Loucy (cell line): ENCODE data around the gene MSANTD4.

ENCODE experiments used
- H2AFZ ChIP-seq: fragments of 200-600 bp; sonication (generic); 2 replicates; pipeline ENCODE4 v1.6.0; 2016; ENCODE audit warnings: antibody characterized with exemption, mild to moderate bottlenecking, low read length, moderate library complexity
- H3F3A ChIP-seq: fragments of 200-600 bp; 2 replicates; pipeline ENCODE4 v1.6.0; 2016; ENCODE audit warnings: antibody characterized with exemption, low read depth, mild to moderate bottlenecking
- H3K27me3 ChIP-seq: fragments of 200-600 bp; sonication (generic); 2 replicates; pipeline ENCODE4 v1.6.1; 2014; ENCODE audit warnings: low read length, mild to moderate bottlenecking; ENCODE audit not compliant: insufficient read depth, poor library complexity, severe bottlenecking
- H3K36me3 ChIP-seq: fragments of 200-600 bp; sonication (generic); 2 replicates; pipeline ENCODE4 v1.6.1; 2016; ENCODE audit warnings: low read length; ENCODE audit not compliant: insufficient read depth
- H3K4me1 ChIP-seq: fragments of 200-600 bp; sonication (generic); 2 replicates; pipeline ENCODE4 v1.5.1; 2014; ENCODE audit warnings: low read length, mild to moderate bottlenecking; ENCODE audit not compliant: insufficient read depth, poor library complexity, severe bottlenecking
- H3K4me2 ChIP-seq: fragments of 200-600 bp; sonication (generic); 2 replicates; pipeline ENCODE4 v1.6.0; 2014; ENCODE audit warnings: antibody characterized with exemption, low read length, low read depth, mild to moderate bottlenecking; ENCODE audit not compliant: poor library complexity, severe bottlenecking
- H3K4me3 ChIP-seq: fragments of 200-600 bp; sonication (generic); 2 replicates; pipeline ENCODE4 v1.5.1; 2014; ENCODE audit warnings: low read length, mild to moderate bottlenecking, mixed read lengths; ENCODE audit not compliant: poor library complexity, severe bottlenecking
- H3K79me2 ChIP-seq: fragments of 200-600 bp; sonication (generic); 2 replicates; pipeline ENCODE4 v1.6.1; 2014; ENCODE audit warnings: low read length; ENCODE audit not compliant: insufficient read depth
- H3K9ac ChIP-seq: fragments of 200-600 bp; sonication (generic); 2 replicates; pipeline ENCODE4 v1.6.0; 2014; ENCODE audit warnings: mild to moderate bottlenecking, low read depth, low read length, moderate library complexity; ENCODE audit not compliant: poor library complexity, severe bottlenecking
- H3K9me2 ChIP-seq: fragments of 200-600 bp; sonication (generic); replicated peaks from 2 replicates; pipeline ENCODE4 v1.6.1; 2016; ENCODE audit warnings: low read depth, low read length, mixed read lengths
- H3K9me3 ChIP-seq: fragments of 200-600 bp; sonication (generic); 2 replicates; pipeline ENCODE4 v1.6.1; 2014; ENCODE audit warnings: mild to moderate bottlenecking, antibody characterized with exemption, low read length, low read depth; ENCODE audit not compliant: insufficient read depth
- H4K20me1 ChIP-seq: fragments of 200-600 bp; sonication (generic); 2 replicates; pipeline ENCODE4 v1.6.0; 2014; ENCODE audit warnings: antibody characterized with exemption, low read length, mild to moderate bottlenecking; ENCODE audit not compliant: insufficient read depth, poor library complexity, severe bottlenecking
- EZH2phosphoT487 ChIP-seq: fragments of 200-600 bp; IDR thresholded peaks from 2 replicates; pipeline ENCODE4 v1.6.1; 2018; ENCODE audit warnings: antibody characterized with exemption, mild to moderate bottlenecking, moderate library complexity, borderline replicate concordance
- TF ChIP-seq, protein P1 (sequence below): fragments of 200-600 bp; sonication (generic); conservative IDR thresholded peaks from 2 replicates; pipeline ENCODE4 v1.5.1; 2014; ENCODE audit warnings: mild to moderate bottlenecking, antibody characterized with exemption, low read length

Gene MSANTD4

GRCh38 chr11:106014620-106015019 is 7.4 kb downstream of the MSANTD4 start:
- Histone ChIP-seq H3K4me3 (no peak overlapping the region), H3K9me2 (no peaks in the 10 kb centered on the region), H3K4me1 (peaks cover 50% of the 10 kb centered on the region), H4K20me1 (peaks cover 60% of the 10 kb centered on the region), H3K27me3 (no peaks in the 10 kb centered on the region), H3K9ac (no peak overlapping the region), H3K9me3 (no peaks in the 10 kb centered on the region), H3K4me2 (peak overlapping the region; percentile 84), H2AFZ (no peak overlapping the region), H3F3A (no peaks in the 10 kb centered on the region), H3K36me3 (peaks cover 12% of the 10 kb centered on the region), H3K79me2 (peaks cover 84% of the 10 kb centered on the region)
- TF ChIP-seq EZH2phosphoT487, result no peak
- TF ChIP-seq, protein P1, sequence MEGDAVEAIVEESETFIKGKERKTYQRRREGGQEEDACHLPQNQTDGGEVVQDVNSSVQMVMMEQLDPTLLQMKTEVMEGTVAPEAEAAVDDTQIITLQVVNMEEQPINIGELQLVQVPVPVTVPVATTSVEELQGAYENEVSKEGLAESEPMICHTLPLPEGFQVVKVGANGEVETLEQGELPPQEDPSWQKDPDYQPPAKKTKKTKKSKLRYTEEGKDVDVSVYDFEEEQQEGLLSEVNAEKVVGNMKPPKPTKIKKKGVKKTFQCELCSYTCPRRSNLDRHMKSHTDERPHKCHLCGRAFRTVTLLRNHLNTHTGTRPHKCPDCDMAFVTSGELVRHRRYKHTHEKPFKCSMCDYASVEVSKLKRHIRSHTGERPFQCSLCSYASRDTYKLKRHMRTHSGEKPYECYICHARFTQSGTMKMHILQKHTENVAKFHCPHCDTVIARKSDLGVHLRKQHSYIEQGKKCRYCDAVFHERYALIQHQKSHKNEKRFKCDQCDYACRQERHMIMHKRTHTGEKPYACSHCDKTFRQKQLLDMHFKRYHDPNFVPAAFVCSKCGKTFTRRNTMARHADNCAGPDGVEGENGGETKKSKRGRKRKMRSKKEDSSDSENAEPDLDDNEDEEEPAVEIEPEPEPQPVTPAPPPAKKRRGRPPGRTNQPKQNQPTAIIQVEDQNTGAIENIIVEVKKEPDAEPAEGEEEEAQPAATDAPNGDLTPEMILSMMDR, result no peak

- peaks cover 18% of the 10 kb centered on the region for H3K36me3 ChIP-seq
- H3K4me3 ChIP-seq, result no peak overlapping the region
- peaks cover 45% of the 10 kb centered on the region for H3K4me1 ChIP-seq
- H3K9me3 ChIP-seq, result no peaks in the 10 kb centered on the region
- H3K9ac ChIP-seq, result no peak overlapping the region
- H2AFZ ChIP-seq, result no peak overlapping the region
- peak overlapping the region; percentile 84 for H3K4me2 ChIP-seq
- H4K20me1 ChIP-seq, result peaks cover 54% of the 10 kb centered on the region
- H3K27me3 ChIP-seq, result no peaks in the 10 kb centered on the region
- H3K9me2 ChIP-seq, result no peaks in the 10 kb centered on the region
- TF ChIP-seq, protein P1, result no peak
- TF ChIP-seq EZH2phosphoT487, result no peak
- peaks cover 78% of the 10 kb centered on the region for H3K79me2 ChIP-seq
- no peaks in the 10 kb centered on the region for H3F3A ChIP-seq
Measured at GRCh38 chr11:106014035-106014434, 8.0 kb downstream of the MSANTD4 start.

GRCh38 chr11:106012744-106013143 is 9.3 kb downstream of the MSANTD4 start:
- Histone ChIP-seq H3K4me3 (no peak overlapping the region), H3K9ac (no peak overlapping the region), H3K9me2 (no peaks in the 10 kb centered on the region), H2AFZ (no peak overlapping the region), H3K79me2 (peaks cover 69% of the 10 kb centered on the region), H3K4me1 (peaks cover 38% of the 10 kb centered on the region), H3F3A (no peaks in the 10 kb centered on the region), H3K9me3 (no peaks in the 10 kb centered on the region), H3K27me3 (no peaks in the 10 kb centered on the region), H4K20me1 (peaks cover 44% of the 10 kb centered on the region), H3K4me2 (peak overlapping the region; percentile 3), H3K36me3 (peaks cover 30% of the 10 kb centered on the region)
- TF ChIP-seq, protein P1, result no peak
- TF ChIP-seq EZH2phosphoT487, result no peak
